ENCODE results near the gene FIBCD1. TPM values are rescaled to one million over a fixed set of nuclear protein-coding genes. Genes with fewer than 3 reads are reported as not detected.

FIBCD1 gene
- total and polyA plus RNA-seq, 2 experiments from 2014 or later, result 20.2 to 23.7 TPM

DNA sequence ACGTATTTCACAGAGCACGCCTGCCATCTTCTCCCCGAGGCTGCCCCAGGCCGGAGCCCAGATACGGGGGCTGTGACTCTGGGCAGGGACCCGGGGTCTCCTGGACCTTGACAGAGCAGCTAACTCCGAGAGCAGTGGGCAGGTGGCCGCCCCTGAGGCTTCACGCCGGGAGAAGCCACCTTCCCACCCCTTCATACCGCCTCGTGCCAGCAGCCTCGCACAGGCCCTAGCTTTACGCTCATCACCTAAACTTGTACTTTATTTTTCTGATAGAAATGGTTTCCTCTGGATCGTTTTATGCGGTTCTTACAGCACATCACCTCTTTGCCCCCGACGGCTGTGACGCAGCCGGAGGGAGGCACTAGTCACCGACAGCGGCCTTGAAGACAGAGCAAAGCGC, 52.1 kb downstream of the FIBCD1 start:
- Histone ChIP-seq H4K20me1 (ENCODE audit: insufficient read depth) (no peaks in the 10 kb centered on the region), H3K9me3 (ENCODE audit: low read depth) (no peaks in the 10 kb centered on the region), H3K4me2 (ENCODE audit: unreplicated experiment) (no peak overlapping the region), H3K9me2 (ENCODE audit: insufficient read depth) (no peaks in the 10 kb centered on the region), H3K4me1 (ENCODE audit: insufficient read depth) (no peaks in the 10 kb centered on the region), H3K27me3 (replicated peaks; ENCODE audit: insufficient read depth) (no peaks in the 10 kb centered on the region), H3K79me2 (ENCODE audit: insufficient read depth) (peaks cover 19% of the 10 kb centered on the region; the same call in 1 of the 2 replicates), H3K27ac (no peak overlapping the region), H3K36me3 (ENCODE audit: low read depth) (peaks cover 58% of the 10 kb centered on the region), H3K4me3 (no peak overlapping the region), H2AFZ (no peak overlapping the region), H3F3A (ENCODE audit: insufficient read depth) (0 out of 2 replicates have a peak, but pooled peaks cover 7% of the 10 kb centered on the region), H3K9ac (no peak overlapping the region)
- 95% methylated on average over 21 to 23 of the region's 23 CpGs for WGBS, 2 experiments (ENCODE audit: low coverage in 1 of 2, low lambda C conversion rate in 2 of 2, missing lambda C conversion rate in 2 of 2)
- no peak for DNase-seq
- in situ Hi-C loops (cut with MboI), result no loop called here
- TF ChIP-seq EZH2phosphoT487 (IDR thresholded peaks at IDR 0.05; ENCODE audit: insufficient read depth, low read depth), result no peak
- no peak for TF ChIP-seq EZH2 (IDR thresholded peaks at IDR 0.05; ENCODE audit: insufficient read depth, poor library complexity, severe bottlenecking)

DNA sequence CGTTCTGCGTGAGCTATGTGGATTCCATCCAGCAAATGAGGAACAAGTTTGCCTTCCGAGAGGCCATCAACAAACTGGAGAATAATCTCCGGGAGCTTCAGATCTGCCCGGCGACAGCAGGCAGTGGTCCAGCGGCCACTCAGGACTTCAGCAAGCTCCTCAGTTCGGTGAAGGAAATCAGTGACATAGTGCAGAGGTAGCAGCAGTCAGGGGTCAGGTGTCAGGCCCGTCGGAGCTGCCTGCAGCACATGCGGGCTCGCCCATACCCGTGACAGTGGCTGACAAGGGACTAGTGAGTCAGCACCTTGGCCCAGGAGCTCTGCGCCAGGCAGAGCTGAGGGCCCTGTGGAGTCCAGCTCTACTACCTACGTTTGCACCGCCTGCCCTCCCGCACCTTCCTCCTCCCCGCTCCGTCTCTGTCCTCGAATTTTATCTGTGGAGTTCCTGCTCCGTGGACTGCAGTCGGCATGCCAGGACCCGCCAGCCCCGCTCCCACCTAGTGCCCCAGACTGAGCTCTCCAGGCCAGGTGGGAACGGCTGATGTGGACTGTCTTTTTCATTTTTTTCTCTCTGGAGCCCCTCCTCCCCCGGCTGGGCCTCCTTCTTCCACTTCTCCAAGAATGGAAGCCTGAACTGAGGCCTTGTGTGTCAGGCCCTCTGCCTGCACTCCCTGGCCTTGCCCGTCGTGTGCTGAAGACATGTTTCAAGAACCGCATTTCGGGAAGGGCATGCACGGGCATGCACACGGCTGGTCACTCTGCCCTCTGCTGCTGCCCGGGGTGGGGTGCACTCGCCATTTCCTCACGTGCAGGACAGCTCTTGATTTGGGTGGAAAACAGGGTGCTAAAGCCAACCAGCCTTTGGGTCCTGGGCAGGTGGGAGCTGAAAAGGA, 53.3 kb downstream of the FIBCD1 start:
- H4K20me1 ChIP-seq (ENCODE audit: insufficient read depth), result no peaks in the 10 kb centered on the region
- H3K9ac ChIP-seq, result no peak overlapping the region
- H3K9me2 ChIP-seq (ENCODE audit: insufficient read depth), result no peaks in the 10 kb centered on the region
- peaks cover 66% of the 10 kb centered on the region for H3K36me3 ChIP-seq (ENCODE audit: low read depth)
- in situ Hi-C loops (cut with MboI), result no loop called here
- no peaks in the 10 kb centered on the region for H3K9me3 ChIP-seq (ENCODE audit: low read depth)
- H3F3A ChIP-seq (ENCODE audit: insufficient read depth), result 0 out of 2 replicates have a peak, but pooled peaks cover 7% of the 10 kb centered on the region
- no peak for DNase-seq
- H3K4me2 ChIP-seq (ENCODE audit: unreplicated experiment), result no peak overlapping the region
- no peak overlapping the region for H3K4me3 ChIP-seq
- H3K4me1 ChIP-seq (ENCODE audit: insufficient read depth), result no peaks in the 10 kb centered on the region
- no peak overlapping the region for H2AFZ ChIP-seq
- no peak for TF ChIP-seq EZH2 (IDR thresholded peaks at IDR 0.05; ENCODE audit: insufficient read depth, poor library complexity, severe bottlenecking)
- no peak for TF ChIP-seq EZH2phosphoT487 (IDR thresholded peaks at IDR 0.05; ENCODE audit: insufficient read depth, low read depth)
- peaks cover 19% of the 10 kb centered on the region; the same call in 1 of the 2 replicates for H3K79me2 ChIP-seq (ENCODE audit: insufficient read depth)
- H3K27ac ChIP-seq, result no peak overlapping the region
- 81 to 84% methylated on average over 35 of the region's 35 CpGs for WGBS, 2 experiments (ENCODE audit: low coverage in 1 of 2, low lambda C conversion rate in 2 of 2, missing lambda C conversion rate in 2 of 2)
- no peaks in the 10 kb centered on the region for H3K27me3 ChIP-seq (replicated peaks; ENCODE audit: insufficient read depth)

DNA sequence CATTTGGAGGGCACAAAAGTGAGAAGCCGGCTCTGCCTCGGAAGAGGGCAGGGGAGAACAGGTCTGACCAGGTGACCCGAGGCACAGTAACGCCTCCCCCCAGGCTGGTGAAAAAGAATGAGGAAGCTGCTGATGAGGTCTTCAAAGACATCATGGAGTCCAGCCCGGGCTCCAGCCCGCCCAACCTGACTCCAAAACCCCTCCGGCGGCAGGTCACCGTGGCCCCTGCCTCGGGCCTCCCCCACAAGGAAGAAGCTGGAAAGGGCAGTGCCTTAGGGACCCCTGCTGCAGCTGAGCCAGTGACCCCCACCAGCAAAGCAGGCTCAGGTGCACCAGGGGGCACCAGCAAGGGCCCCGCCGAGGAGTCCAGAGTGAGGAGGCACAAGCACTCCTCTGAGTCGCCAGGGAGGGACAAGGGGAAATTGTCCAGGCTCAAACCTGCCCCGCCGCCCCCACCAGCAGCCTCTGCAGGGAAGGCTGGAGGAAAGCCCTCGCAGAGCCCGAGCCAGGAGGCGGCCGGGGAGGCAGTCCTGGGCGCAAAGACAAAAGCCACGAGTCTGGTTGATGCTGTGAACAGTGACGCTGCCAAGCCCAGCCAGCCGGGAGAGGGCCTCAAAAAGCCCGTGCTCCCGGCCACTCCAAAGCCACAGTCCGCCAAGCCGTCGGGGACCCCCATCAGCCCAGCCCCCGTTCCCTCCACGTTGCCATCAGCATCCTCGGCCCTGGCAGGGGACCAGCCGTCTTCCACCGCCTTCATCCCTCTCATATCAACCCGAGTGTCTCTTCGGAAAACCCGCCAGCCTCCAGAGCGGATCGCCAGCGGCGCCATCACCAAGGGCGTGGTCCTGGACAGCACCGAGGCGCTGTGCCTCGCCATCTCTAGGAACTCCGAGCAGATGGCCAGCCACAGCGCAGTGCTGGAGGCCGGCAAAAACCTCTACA, 54.2 kb downstream of the FIBCD1 start:
- no peak overlapping the region for H3K4me2 ChIP-seq (ENCODE audit: unreplicated experiment)
- peaks cover 70% of the 10 kb centered on the region for H3K36me3 ChIP-seq (ENCODE audit: low read depth)
- H3K4me1 ChIP-seq (ENCODE audit: insufficient read depth), result no peaks in the 10 kb centered on the region
- H2AFZ ChIP-seq, result no peak overlapping the region
- no peak overlapping the region for H3K9ac ChIP-seq
- no peaks in the 10 kb centered on the region for H3K27me3 ChIP-seq (replicated peaks; ENCODE audit: insufficient read depth)
- no peaks in the 10 kb centered on the region for H4K20me1 ChIP-seq (ENCODE audit: insufficient read depth)
- in situ Hi-C loops (cut with MboI), result no loop called here
- DNase-seq, result no peak
- no peak overlapping the region for H3K4me3 ChIP-seq
- no peaks in the 10 kb centered on the region for H3K9me2 ChIP-seq (ENCODE audit: insufficient read depth)
- H3K79me2 ChIP-seq (ENCODE audit: insufficient read depth), result peaks cover 22% of the 10 kb centered on the region
- H3F3A ChIP-seq (ENCODE audit: insufficient read depth), result 0 out of 2 replicates have a peak, but pooled peaks cover 7% of the 10 kb centered on the region
- H3K27ac ChIP-seq, result no peak overlapping the region
- 87 to 88% methylated on average over 42 to 47 of the region's 47 CpGs for WGBS, 2 experiments (ENCODE audit: low coverage in 1 of 2, low lambda C conversion rate in 2 of 2, missing lambda C conversion rate in 2 of 2)
- no peak for TF ChIP-seq EZH2 (IDR thresholded peaks at IDR 0.05; ENCODE audit: insufficient read depth, poor library complexity, severe bottlenecking)
- TF ChIP-seq EZH2phosphoT487 (IDR thresholded peaks at IDR 0.05; ENCODE audit: insufficient read depth, low read depth), result no peak
- H3K9me3 ChIP-seq (ENCODE audit: low read depth), result no peaks in the 10 kb centered on the region

- in situ Hi-C loops (cut with MboI), result no loop called here
- no peak for TF ChIP-seq EZH2 (IDR thresholded peaks at IDR 0.05; ENCODE audit: insufficient read depth, poor library complexity, severe bottlenecking)
- Histone ChIP-seq H3K27ac (no peak overlapping the region), H3K9ac (no peak overlapping the region), H3F3A (ENCODE audit: insufficient read depth) (peaks cover 13% of the 10 kb centered on the region), H3K9me2 (ENCODE audit: insufficient read depth) (no peaks in the 10 kb centered on the region), H3K4me3 (no peak overlapping the region), H3K79me2 (ENCODE audit: insufficient read depth) (peaks cover 29% of the 10 kb centered on the region), H3K36me3 (ENCODE audit: low read depth) (peaks cover 77% of the 10 kb centered on the region), H3K4me2 (ENCODE audit: unreplicated experiment) (no peak overlapping the region), H2AFZ (no peak overlapping the region), H3K4me1 (ENCODE audit: insufficient read depth) (no peaks in the 10 kb centered on the region), H4K20me1 (ENCODE audit: insufficient read depth) (peaks cover 3% of the 10 kb centered on the region; the same call in 1 of the 2 replicates), H3K27me3 (replicated peaks; ENCODE audit: insufficient read depth) (no peaks in the 10 kb centered on the region), H3K9me3 (ENCODE audit: low read depth) (no peaks in the 10 kb centered on the region)
- no peak for DNase-seq
- 90 to 91% methylated on average over 22 to 25 of the region's 25 CpGs for WGBS, 2 experiments (ENCODE audit: low coverage in 1 of 2, low lambda C conversion rate in 2 of 2, missing lambda C conversion rate in 2 of 2)
Measured at GRCh38 chr9:130884111-130884531, 54.9 kb downstream of the FIBCD1 start.
